Activated CD8-positive, alpha-beta memory T cell treated with anti-CD3 and anti-CD28 coated beads for 36 hours (primary cell): ENCODE results near the gene YPEL1. TPM values are rescaled to one million over a fixed set of nuclear protein-coding genes. Genes with fewer than 3 reads are reported as not detected.
"Not testable (repeated sequence)": the region's sequence is repeated elsewhere in the genome, so short reads cannot be mapped to it uniquely, and the experiment has no call there.

Experiments
- CTCF ChIA-PET: fragments of 350-600 bp; sonication (Branson Sonifier 250); formaldehyde crosslinking; loops from one replicate; lab custom pipeline; 2021; ENCODE audit warnings: antibody characterized with exemption; lab: Charles Lee
- POLR2A ChIA-PET: fragments of 350-600 bp; sonication (Branson Sonifier 250); formaldehyde crosslinking; loops from one replicate; lab custom pipeline; 2021; ENCODE audit warnings: antibody characterized with exemption; lab: Charles Lee
- total RNA-seq, 2 experiments: library from RNA; stranded (reverse); gene quantifications; one replicate each; pipeline ENCODE4 v1.2.3, GENCODE V29; 2021

The YPEL1 gene
- total RNA-seq, 2 experiments from 2014 or later: 0.50 to 0.63 TPM

- ChIA-PET POLR2A (no interaction called here), CTCF (no interaction called here)
Observed at GRCh38 chr22:21694795-21695429, 40.7 kb downstream of the YPEL1 start.

- CTCF ChIA-PET: no interaction called here
- POLR2A ChIA-PET: no interaction called here
Observed at GRCh38 chr22:21694394-21694793, 41.2 kb downstream of the YPEL1 start.

DNA sequence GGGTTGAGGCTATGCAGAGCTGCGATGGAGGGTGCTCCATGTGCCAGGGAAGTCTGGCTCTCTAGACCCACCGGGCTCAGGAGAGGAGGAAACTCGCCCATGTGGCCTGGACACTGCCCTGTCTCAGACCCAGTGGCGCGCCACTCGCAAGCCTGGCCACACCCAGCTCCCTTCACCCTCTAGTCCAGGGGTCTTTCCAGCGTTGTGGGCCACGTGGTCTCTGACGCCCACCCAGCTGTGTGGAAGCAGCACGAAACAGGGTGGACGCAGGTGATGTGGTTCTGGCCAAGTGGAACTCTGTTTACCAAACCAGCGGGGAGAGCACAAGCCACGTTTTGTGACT lies 41.6 kb downstream of the YPEL1 start:
- ChIA-PET CTCF (no interaction called here), POLR2A (no interaction called here)

GRCh38 chr22:21693333-21693998 lies 42.1 kb downstream of the YPEL1 start:
- POLR2A ChIA-PET: no interaction called here
- CTCF ChIA-PET: no interaction called here

GRCh38 chr22:21692856-21693255 lies 42.7 kb downstream of the YPEL1 start:
- POLR2A ChIA-PET, CTCF ChIA-PET: not testable (repeated sequence)

DNA sequence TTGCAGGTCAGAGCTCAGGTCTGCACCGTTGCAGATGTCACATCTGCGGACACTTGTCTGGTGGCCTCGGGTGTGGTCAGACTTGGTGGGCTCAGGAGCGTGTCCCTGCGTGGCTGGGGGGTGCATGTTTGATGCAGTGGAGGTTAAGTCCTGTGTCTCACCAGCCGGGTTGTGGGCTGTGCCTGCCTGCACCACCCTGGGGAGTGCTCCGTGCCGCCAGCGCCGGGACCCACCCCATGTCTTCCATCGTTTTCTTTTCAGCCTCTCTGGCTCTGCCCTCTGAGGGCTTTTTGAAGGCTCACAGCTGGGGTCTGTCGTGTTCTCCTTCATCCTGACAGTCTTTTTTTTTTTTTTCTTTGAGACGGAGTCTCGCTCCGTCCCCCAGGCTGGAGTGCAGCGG lies 43.8 kb downstream of the YPEL1 start:
- CTCF ChIA-PET: interaction anchor here (1.0 kb wide), 1 partner anchor 27 kb away, joined by 3 read pairs; no protein-coding TSS in a partner anchor

DNA sequence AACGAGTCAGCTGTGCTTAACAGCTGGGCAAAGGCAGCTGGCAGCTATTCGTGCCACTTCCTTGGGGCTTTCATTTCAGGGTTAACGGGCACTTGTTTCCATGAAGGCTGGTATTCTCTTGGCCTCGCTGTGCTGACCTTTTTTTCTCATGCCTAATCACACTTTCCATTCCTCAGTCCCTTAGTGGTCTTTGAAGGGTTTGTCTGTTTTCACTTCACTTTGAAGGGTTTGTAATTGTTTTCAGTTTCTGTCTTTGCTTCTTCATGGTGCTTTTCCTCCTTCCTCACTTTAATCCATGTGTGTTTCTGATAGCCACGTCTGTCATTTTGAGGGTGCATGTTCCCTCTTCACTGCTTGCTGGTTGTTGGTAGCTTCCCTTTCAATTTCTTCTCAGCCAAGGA lies 45.2 kb downstream of the YPEL1 start:
- ChIA-PET POLR2A (no interaction called here), CTCF (no interaction called here)

More for the DNA sequence above, 43.8 kb downstream of the YPEL1 start:
- POLR2A ChIA-PET: no interaction called here

GRCh38 chr22:21688706-21689381 lies 46.8 kb downstream of the YPEL1 start:
- ChIA-PET CTCF (no interaction called here), POLR2A (no interaction called here)

DNA sequence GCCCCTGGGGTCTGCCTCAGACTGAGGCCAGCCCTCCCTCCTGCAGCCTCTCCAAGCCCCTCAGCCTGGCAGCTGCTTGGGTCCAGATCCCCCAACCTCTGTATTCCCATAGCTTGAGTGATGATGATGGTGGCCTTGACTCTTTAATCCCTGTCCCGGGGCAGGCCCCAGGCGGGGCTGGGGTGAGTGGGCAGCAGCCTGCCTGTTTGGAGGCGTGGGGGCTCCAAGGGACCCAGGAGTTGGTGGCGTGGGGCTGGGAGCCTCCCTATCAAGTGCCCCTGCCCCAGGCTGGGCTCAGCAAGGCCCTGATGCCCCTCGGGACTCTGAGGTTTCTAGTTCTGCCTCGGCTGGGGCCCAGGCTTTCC lies 47.3 kb downstream of the YPEL1 start:
- POLR2A ChIA-PET: no interaction called here
- CTCF ChIA-PET: no interaction called here

- ChIA-PET POLR2A (no interaction called here), CTCF (no interaction called here)
Observed at GRCh38 chr22:21687685-21688259, 47.8 kb downstream of the YPEL1 start.

- ChIA-PET POLR2A (no interaction called here), CTCF (no interaction called here)
Observed at GRCh38 chr22:21686634-21687393, 48.8 kb downstream of the YPEL1 start.

DNA sequence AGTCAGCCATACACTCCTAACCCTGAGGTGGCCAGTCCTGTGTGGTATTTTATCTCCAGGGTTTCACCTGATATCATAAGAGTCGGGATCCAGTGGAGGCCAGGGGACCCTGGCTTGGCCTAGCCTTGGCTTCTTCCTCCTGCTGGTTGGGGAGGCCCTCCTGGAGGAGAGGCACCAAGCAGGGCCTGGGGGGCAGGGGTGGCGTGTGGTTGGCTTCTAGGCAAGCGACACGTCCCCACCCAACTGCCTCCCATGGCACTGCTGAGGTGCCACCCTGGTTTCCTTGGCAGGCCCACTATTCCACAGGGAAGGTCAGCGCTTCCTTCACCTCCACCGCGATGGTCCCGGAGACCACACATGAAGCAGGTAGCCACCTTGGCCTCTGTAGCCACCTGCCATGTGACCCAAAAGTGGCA lies 49.4 kb downstream of the YPEL1 start:
- POLR2A ChIA-PET: no interaction called here
- CTCF ChIA-PET: no interaction called here

GRCh38 chr22:21685164-21685513 lies 50.5 kb downstream of the YPEL1 start:
- ChIA-PET POLR2A (no interaction called here), CTCF (no interaction called here)

DNA sequence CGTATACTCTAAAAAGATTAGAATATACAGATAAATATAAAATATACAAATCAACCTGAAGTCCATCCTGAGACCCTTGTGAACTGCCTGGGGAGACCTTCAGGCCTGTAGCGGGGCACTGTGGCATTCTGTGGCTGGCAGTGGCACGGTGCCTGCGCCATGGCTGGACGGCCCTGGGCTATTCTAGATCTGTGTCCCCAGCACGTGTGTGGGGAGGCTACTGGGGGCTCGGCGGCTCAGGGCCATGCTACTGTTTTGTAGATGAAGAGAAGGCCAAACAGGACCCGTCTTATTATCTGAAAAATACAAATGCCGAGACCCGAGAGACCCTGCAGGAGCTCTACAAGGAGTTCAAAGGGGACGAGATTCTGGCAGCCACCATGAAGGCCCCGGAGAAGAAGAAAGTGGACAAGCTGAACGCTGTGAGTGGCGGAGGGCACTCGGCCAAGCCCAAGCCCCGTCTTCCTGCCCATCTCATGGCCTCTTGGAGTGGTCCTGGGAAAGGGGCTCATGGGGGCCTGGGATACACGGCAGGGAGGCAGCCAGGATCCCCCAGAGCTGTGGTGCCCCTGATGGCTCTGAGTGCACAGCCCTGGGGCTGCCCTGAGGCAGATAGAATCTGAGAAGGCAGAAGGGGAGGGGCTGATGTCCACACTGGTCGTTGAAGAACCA lies 51.0 kb downstream of the YPEL1 start:
- ChIA-PET CTCF (no interaction called here), POLR2A (no interaction called here)

GRCh38 chr22:21683401-21683811 lies 52.2 kb downstream of the YPEL1 start:
- CTCF ChIA-PET: no interaction called here
- POLR2A ChIA-PET: no interaction called here

GRCh38 chr22:21682385-21683175 lies 53.0 kb downstream of the YPEL1 start:
- POLR2A ChIA-PET: no interaction called here
- CTCF ChIA-PET: interaction anchor here (0.5 kb wide), 1 partner anchor 38 kb away, joined by 3 read pairs; no protein-coding TSS in a partner anchor

DNA sequence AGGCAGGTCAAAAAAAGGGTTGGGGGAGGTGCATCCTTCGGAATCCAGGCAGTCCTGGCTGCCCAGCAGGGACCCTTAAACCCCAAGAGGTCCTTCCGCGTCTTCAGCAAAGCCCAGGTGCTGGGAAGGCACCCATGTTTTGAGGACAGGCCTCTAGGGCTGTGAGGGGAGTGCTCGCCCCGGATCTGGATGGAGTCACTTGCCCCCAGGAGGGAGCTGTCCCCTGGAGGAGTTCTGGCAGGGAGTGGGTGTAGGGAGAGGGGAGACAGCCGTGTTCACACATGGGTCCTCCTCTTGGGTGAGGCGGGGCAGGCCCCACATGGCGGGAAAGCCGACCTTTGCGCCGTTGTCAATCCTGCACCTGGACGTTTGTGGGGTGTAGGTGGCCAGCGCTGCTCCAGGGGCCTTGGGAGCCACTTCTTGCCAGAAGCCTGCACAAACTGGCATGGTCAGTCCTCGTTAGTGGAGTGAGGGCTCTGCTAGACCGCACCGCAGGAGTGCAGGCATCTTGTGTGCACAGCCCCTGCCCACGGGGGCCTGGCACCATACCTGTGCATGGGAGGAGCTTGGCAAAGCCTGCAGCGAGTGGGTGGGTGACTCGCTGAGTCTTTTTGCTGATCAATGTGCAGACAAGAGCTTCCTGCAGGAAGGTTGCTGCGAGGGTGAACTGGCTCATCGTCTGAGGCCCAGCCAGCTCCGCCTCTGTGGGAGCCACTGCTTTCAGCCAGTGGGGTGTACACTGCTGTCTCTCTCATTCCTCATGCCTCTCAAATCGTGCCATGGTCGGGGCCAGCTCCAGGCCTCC lies 53.8 kb downstream of the YPEL1 start:
- ChIA-PET POLR2A (no interaction called here), CTCF (interaction anchor here (0.5 kb wide), 1 partner anchor 39 kb away, joined by 3 read pairs; no protein-coding TSS in a partner anchor)
